ENCODE data around the gene ABHD17B.

ABHD17B gene

GRCh38 chr9:71886541-71886940, 24.5 kb downstream of the ABHD17B start:
- H3K9ac ChIP-seq (ENCODE audit: insufficient read length, low read depth), result no peak overlapping the region
- no peaks in the 10 kb centered on the region for H3K4me1 ChIP-seq (ENCODE audit: insufficient read depth, insufficient read length)
- DNase-seq (ENCODE audit: low read depth, low spot score), result no peak
- TF ChIP-seq ZNF274 (IDR thresholded peaks at IDR 0.05; ENCODE audit: low read depth, low read length) (no peak), YY1 (IDR thresholded peaks at IDR 0.05; ENCODE audit: insufficient read depth, insufficient read length) (no peak), SUZ12 (IDR thresholded peaks at IDR 0.05; ENCODE audit: extremely low read depth, insufficient read depth, insufficient read length) (no peak)
- H3K36me3 ChIP-seq (ENCODE audit: insufficient read depth, insufficient read length, low read length), result peaks cover 3% of the 10 kb centered on the region
- H3K9me3 ChIP-seq (ENCODE audit: insufficient read depth, low read length), result peaks cover 8% of the 10 kb centered on the region
- H3K27me3 ChIP-seq (ENCODE audit: insufficient read depth, insufficient read length), result no peaks in the 10 kb centered on the region
- no peak overlapping the region for H3K4me3 ChIP-seq (ENCODE audit: insufficient read length, low read depth)

- Histone ChIP-seq H3K4me1 (ENCODE audit: insufficient read depth, insufficient read length) (no peaks in the 10 kb centered on the region), H3K4me3 (ENCODE audit: insufficient read length, low read depth) (no peak overlapping the region), H3K27me3 (ENCODE audit: insufficient read depth, insufficient read length) (no peaks in the 10 kb centered on the region), H3K9me3 (ENCODE audit: insufficient read depth, low read length) (peaks cover 8% of the 10 kb centered on the region), H3K36me3 (ENCODE audit: insufficient read depth, insufficient read length, low read length) (peaks cover 3% of the 10 kb centered on the region), H3K9ac (ENCODE audit: insufficient read length, low read depth) (no peak overlapping the region)
- TF ChIP-seq ZNF274 (IDR thresholded peaks at IDR 0.05; ENCODE audit: low read depth, low read length) (no peak), SUZ12 (IDR thresholded peaks at IDR 0.05; ENCODE audit: extremely low read depth, insufficient read depth, insufficient read length) (no peak), YY1 (IDR thresholded peaks at IDR 0.05; ENCODE audit: insufficient read depth, insufficient read length) (no peak)
- no peak for DNase-seq (ENCODE audit: low read depth, low spot score)
Observed at GRCh38 chr9:71886015-71886414, 25.0 kb downstream of the ABHD17B start.

- no peak for DNase-seq (ENCODE audit: low read depth, low spot score)
- Histone ChIP-seq H3K9me3 (ENCODE audit: insufficient read depth, low read length) (peaks cover 9% of the 10 kb centered on the region), H3K4me3 (ENCODE audit: insufficient read length, low read depth) (no peak overlapping the region), H3K4me1 (ENCODE audit: insufficient read depth, insufficient read length) (no peaks in the 10 kb centered on the region), H3K36me3 (ENCODE audit: insufficient read depth, insufficient read length, low read length) (peaks cover 3% of the 10 kb centered on the region), H3K27me3 (ENCODE audit: insufficient read depth, insufficient read length) (no peaks in the 10 kb centered on the region), H3K9ac (ENCODE audit: insufficient read length, low read depth) (no peak overlapping the region)
- TF ChIP-seq ZNF274 (IDR thresholded peaks at IDR 0.05; ENCODE audit: low read depth, low read length) (no peak), YY1 (IDR thresholded peaks at IDR 0.05; ENCODE audit: insufficient read depth, insufficient read length) (no peak), SUZ12 (IDR thresholded peaks at IDR 0.05; ENCODE audit: extremely low read depth, insufficient read depth, insufficient read length) (no peak)
Observed at GRCh38 chr9:71885467-71885866, 25.5 kb downstream of the ABHD17B start.

GRCh38 chr9:71884005-71884404, 27.0 kb downstream of the ABHD17B start:
- H3K27me3 ChIP-seq (ENCODE audit: insufficient read depth, insufficient read length), result no peaks in the 10 kb centered on the region
- peaks cover 3% of the 10 kb centered on the region for H3K36me3 ChIP-seq (ENCODE audit: insufficient read depth, insufficient read length, low read length)
- H3K4me3 ChIP-seq (ENCODE audit: insufficient read length, low read depth), result no peak overlapping the region
- TF ChIP-seq ZNF274 (IDR thresholded peaks at IDR 0.05; ENCODE audit: low read depth, low read length), result no peak
- TF ChIP-seq YY1 (IDR thresholded peaks at IDR 0.05; ENCODE audit: insufficient read depth, insufficient read length), result no peak
- no peak for TF ChIP-seq SUZ12 (IDR thresholded peaks at IDR 0.05; ENCODE audit: extremely low read depth, insufficient read depth, insufficient read length)
- peaks cover 23% of the 10 kb centered on the region for H3K9me3 ChIP-seq (ENCODE audit: insufficient read depth, low read length)
- DNase-seq (ENCODE audit: low read depth, low spot score), result no peak
- no peaks in the 10 kb centered on the region for H3K4me1 ChIP-seq (ENCODE audit: insufficient read depth, insufficient read length)
- H3K9ac ChIP-seq (ENCODE audit: insufficient read length, low read depth), result no peak overlapping the region

GRCh38 chr9:71879644-71880174, 31.3 kb downstream of the ABHD17B start:
- Histone ChIP-seq H3K9me3 (ENCODE audit: insufficient read depth, low read length) (peaks cover 30% of the 10 kb centered on the region), H3K27me3 (ENCODE audit: insufficient read depth, insufficient read length) (no peaks in the 10 kb centered on the region), H3K36me3 (ENCODE audit: insufficient read depth, insufficient read length, low read length) (peaks cover 6% of the 10 kb centered on the region), H3K4me3 (ENCODE audit: insufficient read length, low read depth) (no peak overlapping the region), H3K4me1 (ENCODE audit: insufficient read depth, insufficient read length) (no peaks in the 10 kb centered on the region), H3K9ac (ENCODE audit: insufficient read length, low read depth) (no peak overlapping the region)
- no peak for TF ChIP-seq ZNF274 (IDR thresholded peaks at IDR 0.05; ENCODE audit: low read depth, low read length)
- TF ChIP-seq SUZ12 (IDR thresholded peaks at IDR 0.05; ENCODE audit: extremely low read depth, insufficient read depth, insufficient read length), result no peak
- TF ChIP-seq YY1 (IDR thresholded peaks at IDR 0.05; ENCODE audit: insufficient read depth, insufficient read length), result no peak
- DNase-seq (ENCODE audit: low read depth, low spot score), result no peak

GRCh38 chr9:71878327-71879274, 32.4 kb downstream of the ABHD17B start:
- H3K9ac ChIP-seq (ENCODE audit: insufficient read length, low read depth), result no peak overlapping the region
- peaks cover 15% of the 10 kb centered on the region for H3K36me3 ChIP-seq (ENCODE audit: insufficient read depth, insufficient read length, low read length)
- DNase-seq (ENCODE audit: low read depth, low spot score), result no peak
- peaks cover 22% of the 10 kb centered on the region for H3K9me3 ChIP-seq (ENCODE audit: insufficient read depth, low read length)
- H3K4me3 ChIP-seq (ENCODE audit: insufficient read length, low read depth), result no peak overlapping the region
- TF ChIP-seq ZNF274 (IDR thresholded peaks at IDR 0.05; ENCODE audit: low read depth, low read length), result no peak
- TF ChIP-seq YY1 (IDR thresholded peaks at IDR 0.05; ENCODE audit: insufficient read depth, insufficient read length), result no peak
- no peak for TF ChIP-seq SUZ12 (IDR thresholded peaks at IDR 0.05; ENCODE audit: extremely low read depth, insufficient read depth, insufficient read length)
- H3K4me1 ChIP-seq (ENCODE audit: insufficient read depth, insufficient read length), result no peaks in the 10 kb centered on the region
- no peaks in the 10 kb centered on the region for H3K27me3 ChIP-seq (ENCODE audit: insufficient read depth, insufficient read length)

GRCh38 chr9:71876829-71877228, 34.2 kb downstream of the ABHD17B start:
- Histone ChIP-seq H3K4me1 (ENCODE audit: insufficient read depth, insufficient read length) (no peaks in the 10 kb centered on the region), H3K9me3 (ENCODE audit: insufficient read depth, low read length) (peaks cover 22% of the 10 kb centered on the region), H3K36me3 (ENCODE audit: insufficient read depth, insufficient read length, low read length) (peaks cover 16% of the 10 kb centered on the region), H3K4me3 (ENCODE audit: insufficient read length, low read depth) (no peak overlapping the region), H3K27me3 (ENCODE audit: insufficient read depth, insufficient read length) (no peaks in the 10 kb centered on the region), H3K9ac (ENCODE audit: insufficient read length, low read depth) (no peak overlapping the region)
- TF ChIP-seq ZNF274 (IDR thresholded peaks at IDR 0.05; ENCODE audit: low read depth, low read length) (no peak), YY1 (IDR thresholded peaks at IDR 0.05; ENCODE audit: insufficient read depth, insufficient read length) (no peak), SUZ12 (IDR thresholded peaks at IDR 0.05; ENCODE audit: extremely low read depth, insufficient read depth, insufficient read length) (no peak)
- DNase-seq (ENCODE audit: low read depth, low spot score), result no peak
